Panc1 (cell line): ENCODE measurements around the gene GPR34.

Experiments
- CTCF ChIP-seq: fragments of 450-650 bp; IDR thresholded peaks from 2 replicates; pipeline ENCODE4 v1.5.1; 2017; ENCODE audit warnings: mild to moderate bottlenecking
- POLR2AphosphoS5 ChIP-seq: IDR thresholded peaks from 2 replicates; pipeline ENCODE4 v1.6.1; 2012; ENCODE audit warnings: mild to moderate bottlenecking, low read depth, low read length, moderate library complexity
- REST ChIP-seq, 2 experiments: IDR thresholded peaks; 2 replicates each; pipeline ENCODE4 v1.6.1; 2011 to 2012; ENCODE audit warnings: low read depth in 2 of 2, control low read depth in 1 of 2, low read length in 1 of 2, mild to moderate bottlenecking in 1 of 2, moderate library complexity in 1 of 2; ENCODE audit not compliant: insufficient read depth in 1 of 2
- SIN3A ChIP-seq: IDR thresholded peaks from 2 replicates; pipeline ENCODE4 v1.6.1; 2012; ENCODE audit warnings: low read depth, mild to moderate bottlenecking, low read length, moderate library complexity, borderline replicate concordance; ENCODE audit not compliant: insufficient read depth

GRCh38 chrX:41672643-41673042 lies 16.1 kb upstream of the GPR34 start:
- TF ChIP-seq CTCF, result no peak
- no peak for TF ChIP-seq POLR2AphosphoS5
- TF ChIP-seq SIN3A, result no peak
- TF ChIP-seq REST (IDR thresholded peaks at IDR 0.05; ENCODE audit: insufficient read depth in 1 of 2, low read depth in 2 of 2, low read length in 1 of 2), result no peak
